Astrocyte of the cerebellum (primary cell): ENCODE results near the gene HIVEP1.

Experiments
- DNase-seq: peaks from one replicate; pipeline ENCODE4 v3.0.0-alpha.2; 2011; ENCODE audit warnings: low read depth
- H3K4me3 ChIP-seq: 2 replicates; pipeline ENCODE4 v1.5.1; 2011; ENCODE audit warnings: mild to moderate bottlenecking, low read depth, low read length, moderate library complexity
- in situ Hi-C: cut with HindIII; loops from 2 replicates; pipeline ENCODE4 v1.10.0; 2017; ENCODE audit warnings: low sequenced_read_pairs
- TF ChIP-seq, protein P1 (sequence below): IDR thresholded peaks from 2 replicates; pipeline ENCODE4 v1.5.1; 2012; ENCODE audit warnings: low read length, low read depth, moderate library complexity, mild to moderate bottlenecking; ENCODE audit errors: missing control alignments

The HIVEP1 gene

DNA sequence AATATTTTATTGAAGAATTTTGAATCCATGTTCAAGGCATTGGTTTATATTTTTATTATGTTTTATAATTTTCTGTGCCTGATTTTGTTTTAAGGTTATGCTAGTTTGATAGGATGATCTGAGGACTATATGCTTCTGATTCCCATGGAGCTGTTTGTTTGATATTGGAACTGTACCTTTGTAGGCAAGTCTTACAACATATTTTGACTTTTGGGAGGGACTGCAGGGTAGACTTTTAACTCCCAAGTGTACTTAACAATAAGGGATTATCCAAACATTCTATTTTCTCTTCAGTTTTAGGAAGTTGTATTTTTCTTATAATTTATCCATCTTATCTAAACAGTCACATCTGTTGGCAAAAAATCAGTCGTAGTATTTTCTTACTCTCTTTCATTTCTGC lies 82.6 kb downstream of the HIVEP1 start:
- TF ChIP-seq, protein P1, sequence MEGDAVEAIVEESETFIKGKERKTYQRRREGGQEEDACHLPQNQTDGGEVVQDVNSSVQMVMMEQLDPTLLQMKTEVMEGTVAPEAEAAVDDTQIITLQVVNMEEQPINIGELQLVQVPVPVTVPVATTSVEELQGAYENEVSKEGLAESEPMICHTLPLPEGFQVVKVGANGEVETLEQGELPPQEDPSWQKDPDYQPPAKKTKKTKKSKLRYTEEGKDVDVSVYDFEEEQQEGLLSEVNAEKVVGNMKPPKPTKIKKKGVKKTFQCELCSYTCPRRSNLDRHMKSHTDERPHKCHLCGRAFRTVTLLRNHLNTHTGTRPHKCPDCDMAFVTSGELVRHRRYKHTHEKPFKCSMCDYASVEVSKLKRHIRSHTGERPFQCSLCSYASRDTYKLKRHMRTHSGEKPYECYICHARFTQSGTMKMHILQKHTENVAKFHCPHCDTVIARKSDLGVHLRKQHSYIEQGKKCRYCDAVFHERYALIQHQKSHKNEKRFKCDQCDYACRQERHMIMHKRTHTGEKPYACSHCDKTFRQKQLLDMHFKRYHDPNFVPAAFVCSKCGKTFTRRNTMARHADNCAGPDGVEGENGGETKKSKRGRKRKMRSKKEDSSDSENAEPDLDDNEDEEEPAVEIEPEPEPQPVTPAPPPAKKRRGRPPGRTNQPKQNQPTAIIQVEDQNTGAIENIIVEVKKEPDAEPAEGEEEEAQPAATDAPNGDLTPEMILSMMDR = no peak
- no peak overlapping the region for H3K4me3 ChIP-seq
- in situ Hi-C loops = no loop called here
- no peak for DNase-seq

DNA sequence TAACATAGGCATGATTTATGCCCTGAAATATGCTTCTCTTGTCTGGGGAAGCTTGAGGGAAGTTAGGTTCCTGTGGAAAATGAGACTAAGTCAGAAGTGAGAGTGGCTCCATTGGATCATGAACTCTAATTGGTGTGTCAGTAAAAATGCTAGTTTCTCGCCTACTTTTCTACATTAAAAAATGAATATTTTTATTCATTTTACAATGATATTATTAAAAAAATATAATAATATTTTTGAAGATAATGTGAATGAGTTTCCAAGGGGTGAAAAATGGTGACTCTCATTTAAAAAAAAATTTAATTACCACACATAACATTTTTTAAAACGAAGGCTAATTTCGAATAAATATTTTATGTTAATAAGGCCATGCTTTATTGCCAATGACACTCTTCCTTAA lies 84.2 kb downstream of the HIVEP1 start:
- DNase-seq = no peak
- H3K4me3 ChIP-seq = no peak overlapping the region
- in situ Hi-C loops = no loop called here
- TF ChIP-seq, protein P1 = no peak

DNA sequence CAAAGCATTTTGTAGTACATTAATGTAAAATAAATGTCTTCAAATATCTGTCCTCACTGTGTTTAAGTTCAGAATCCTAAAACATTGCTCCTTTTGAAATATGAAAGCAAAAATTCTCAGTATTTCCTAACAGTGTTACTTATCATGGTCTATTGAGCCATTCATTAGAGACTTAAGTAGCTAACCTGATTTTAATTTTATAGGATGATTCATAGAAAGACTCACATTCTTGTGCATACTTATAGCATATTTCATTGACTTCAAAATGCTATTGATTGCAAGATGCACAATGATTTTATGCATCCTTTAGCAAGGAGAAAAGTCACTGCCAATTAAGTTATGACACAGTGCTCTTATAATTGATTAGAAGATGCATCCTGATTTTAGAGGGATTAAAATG lies 85.7 kb downstream of the HIVEP1 start:
- TF ChIP-seq, protein P1 = no peak
- DNase-seq = no peak
- in situ Hi-C loops = no loop called here

DNA sequence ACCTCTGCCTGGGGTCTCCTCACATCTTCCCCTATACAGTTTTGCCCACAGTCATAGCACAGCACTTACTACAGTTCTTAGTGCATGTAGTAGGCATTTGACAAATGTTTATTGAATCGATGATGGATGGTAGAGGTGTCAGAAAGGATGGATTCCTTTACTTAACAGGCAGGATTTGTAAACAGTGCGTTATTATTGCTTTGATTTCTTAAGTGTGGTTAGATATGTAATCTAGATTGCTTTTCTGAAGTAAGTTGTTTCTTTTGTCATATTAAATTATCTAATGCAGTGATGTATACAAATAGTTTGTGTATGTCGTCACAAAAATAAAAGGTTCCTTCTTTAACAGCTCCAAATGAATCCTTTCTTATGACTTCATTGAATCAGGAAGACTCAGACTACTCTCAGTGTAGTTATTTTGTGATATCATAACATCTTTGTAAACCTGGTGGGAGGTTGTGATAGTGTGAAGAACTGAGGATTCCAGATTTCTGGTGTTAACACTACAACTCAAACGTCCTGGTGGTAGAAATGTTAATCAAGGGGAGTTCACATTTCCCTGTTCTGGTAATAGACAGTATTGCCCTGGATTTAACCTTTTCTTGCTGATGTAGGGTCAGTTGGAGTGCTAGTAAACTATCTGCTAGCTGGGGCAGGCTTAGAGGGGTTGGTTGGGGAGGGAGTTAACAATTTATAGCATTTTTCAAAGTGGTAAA lies 87.7 kb downstream of the HIVEP1 start:
- no peak overlapping the region for H3K4me3 ChIP-seq
- TF ChIP-seq, protein P1 = no peak
- in situ Hi-C loops = no loop called here
- no peak for DNase-seq

More for the DNA sequence above, 85.7 kb downstream of the HIVEP1 start:
- H3K4me3 ChIP-seq = no peak overlapping the region

DNA sequence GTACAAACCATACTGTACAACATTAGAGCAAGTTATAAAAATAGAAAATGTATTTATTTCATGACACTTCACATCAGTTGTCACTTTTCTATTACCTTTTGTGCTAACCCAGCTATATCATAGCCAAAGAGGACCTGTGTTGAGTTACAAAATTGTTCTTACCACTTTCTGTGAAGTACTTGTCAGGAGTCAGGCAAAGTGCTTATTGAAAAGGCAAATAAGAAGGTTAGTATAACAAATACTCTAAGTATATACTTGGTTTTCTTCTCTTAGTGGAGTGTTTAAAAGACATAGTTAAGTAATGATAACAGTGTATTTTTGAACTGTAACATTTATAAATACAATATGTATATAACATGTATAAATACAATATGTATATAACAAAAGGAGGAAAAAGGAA lies 88.9 kb downstream of the HIVEP1 start:
- no peak for DNase-seq
- no peak overlapping the region for H3K4me3 ChIP-seq
- TF ChIP-seq, protein P1 = no peak
- in situ Hi-C loops = no loop called here

DNA sequence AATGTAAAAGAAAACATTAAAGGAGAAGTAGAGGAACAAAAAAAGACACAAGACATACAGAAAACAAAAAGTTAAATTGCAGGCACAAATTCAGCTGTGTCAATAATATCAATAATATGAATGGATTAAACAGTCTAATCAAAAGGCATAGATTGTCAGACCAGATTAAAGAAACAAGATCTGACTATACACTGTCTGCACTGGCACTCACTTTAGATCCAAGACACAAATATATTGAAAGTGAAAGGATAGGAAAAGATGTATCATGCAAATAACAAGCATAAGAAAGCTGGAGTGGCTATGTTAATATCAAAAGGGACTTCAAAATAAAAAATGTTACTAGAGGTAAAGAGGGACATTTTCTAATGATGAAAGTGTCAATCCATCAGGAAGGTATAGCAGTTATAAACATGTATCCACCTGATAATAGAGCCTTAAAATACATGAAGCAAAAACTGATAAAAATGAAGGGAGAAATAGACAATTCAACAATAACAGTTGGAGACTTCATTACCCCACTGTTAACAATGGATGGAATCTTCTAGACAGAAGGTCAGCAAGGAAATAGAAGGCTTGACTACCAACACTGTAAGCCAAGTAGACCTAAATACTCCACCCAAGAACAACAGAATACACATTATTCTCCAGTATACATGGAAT lies 89.7 kb downstream of the HIVEP1 start:
- TF ChIP-seq, protein P1 = no peak
- in situ Hi-C loops = no loop called here
- no peak for DNase-seq
- no peak overlapping the region for H3K4me3 ChIP-seq
